GM23248 (cell line): ENCODE results near the gene OR7G3. TPM values are rescaled to one million over a fixed set of nuclear protein-coding genes. Genes with fewer than 3 reads are reported as not detected.

Experiments used
- DNase-seq: peaks from one replicate; pipeline ENCODE4 v3.0.0-alpha.2; 2015
- H2AFZ ChIP-seq: fragments of 200-600 bp; sonication (generic); 2 replicates; pipeline ENCODE4 v1.6.1; 2016; ENCODE audit warnings: antibody characterized with exemption
- H3F3A ChIP-seq: fragments of 200-600 bp; sonication (generic); 2 replicates; pipeline ENCODE4 v1.6.1; 2016; ENCODE audit warnings: mild to moderate bottlenecking, antibody characterized with exemption, mixed run types; ENCODE audit not compliant: insufficient read depth
- H3K27ac ChIP-seq: fragments of 200-600 bp; sonication (generic); 2 replicates; pipeline ENCODE4 v1.5.1; 2016; ENCODE audit warnings: mild to moderate bottlenecking
- H3K27me3 ChIP-seq: fragments of 200-600 bp; sonication (generic); replicated peaks from 2 replicates; pipeline ENCODE4 v1.6.1; 2016; ENCODE audit warnings: mild to moderate bottlenecking; ENCODE audit not compliant: insufficient read depth
- H3K36me3 ChIP-seq: fragments of 200-600 bp; sonication (generic); 2 replicates; pipeline ENCODE4 v1.6.1; 2016; ENCODE audit warnings: low read depth, mild to moderate bottlenecking
- H3K4me1 ChIP-seq: fragments of 200-600 bp; sonication (generic); 2 replicates; pipeline ENCODE4 v1.6.1; 2016; ENCODE audit warnings: mild to moderate bottlenecking; ENCODE audit not compliant: insufficient read depth
- H3K4me2 ChIP-seq: fragments of 200-600 bp; sonication (generic); one replicate; pipeline ENCODE4 v1.6.1; 2016; ENCODE audit warnings: mild to moderate bottlenecking; ENCODE audit not compliant: unreplicated experiment
- H3K4me3 ChIP-seq: fragments of 200-600 bp; sonication (generic); 2 replicates; pipeline ENCODE4 v1.5.1; 2016; ENCODE audit warnings: mild to moderate bottlenecking
- H3K79me2 ChIP-seq: fragments of 200-600 bp; sonication (generic); 2 replicates; pipeline ENCODE4 v1.6.1; 2016; ENCODE audit warnings: mild to moderate bottlenecking; ENCODE audit not compliant: insufficient read depth
- H3K9ac ChIP-seq: fragments of 200-600 bp; sonication (generic); 2 replicates; pipeline ENCODE4 v1.6.1; 2016; ENCODE audit warnings: mild to moderate bottlenecking
- H3K9me2 ChIP-seq: fragments of 200-600 bp; sonication (generic); 2 replicates; pipeline ENCODE4 v1.6.1; 2016; ENCODE audit warnings: mixed run types, mild to moderate bottlenecking, moderate library complexity; ENCODE audit not compliant: insufficient read depth
- H3K9me3 ChIP-seq: fragments of 200-600 bp; sonication (generic); one replicate; pipeline ENCODE4 v1.6.1; 2017; ENCODE audit warnings: low read depth
- H4K20me1 ChIP-seq: fragments of 200-600 bp; sonication (generic); 2 replicates; pipeline ENCODE4 v1.6.0; 2016; ENCODE audit not compliant: insufficient read depth
- EZH2 ChIP-seq: fragments of 200-600 bp; sonication (generic); IDR thresholded peaks from 2 replicates; pipeline ENCODE4 v1.6.1; 2018; ENCODE audit warnings: antibody characterized with exemption, mild to moderate bottlenecking; ENCODE audit not compliant: insufficient read depth, poor library complexity, severe bottlenecking
- EZH2phosphoT487 ChIP-seq: fragments of 200-600 bp; sonication (generic); IDR thresholded peaks from 2 replicates; pipeline ENCODE4 v1.6.1; 2018; ENCODE audit warnings: antibody characterized with exemption, moderate library complexity, mild to moderate bottlenecking, low read depth; ENCODE audit not compliant: insufficient read depth
- WGBS, 2 experiments: methylation state at CpG; one replicate each; pipeline ENCODE4 v1.1.6; 2015 to 2017; ENCODE audit warnings: low lambda C conversion rate in 2 of 2, low coverage in 1 of 2; ENCODE audit errors: missing lambda C conversion rate in 2 of 2; 5-methylcytosine and 5-hydroxymethylcytosine counted together
- in situ Hi-C: fragments of 300-500 bp; cut with MboI; formaldehyde crosslinking; loops from 2 replicates; pipeline ENCODE4 v1.15.0; 2020
- polyA plus RNA-seq: library from polyadenylated mRNA; unstranded; fragments of >200 nt; fragmentation: Nextera tagmentation; extraction: Ambion mirVana; gene quantifications from 2 replicates; pipeline ENCODE4 v1.2.1, GENCODE V29; 2016
- small RNA-seq: library from RNA; depleted of rRNA; stranded (forward); fragments of <200 nt; gene quantifications from one replicate; pipeline ENCODE3, GENCODE V24; 2014; ENCODE audit warnings: low read depth, low replicate concordance
- total RNA-seq: library from RNA; depleted of rRNA; stranded (reverse); fragments of >200 nt; shearing (Covaris generic); gene quantifications from 2 replicates; pipeline ENCODE4 v1.2.3, GENCODE V29; 2014; rRNA removed

The OR7G3 gene
- total and polyA plus RNA-seq, 2 experiments from 2014 or later, result not detected

- in situ Hi-C loops, result no loop called here
Measured at GRCh38 chr19:9107375-9107774, 19.4 kb downstream of the OR7G3 start, which contains the start of gene OR7G2. Gene OR7G2, minus strand, starts transcription at chr19:9107475. Its CDS starts 4,232 bp downstream, at chr19:9103243.

DNA sequence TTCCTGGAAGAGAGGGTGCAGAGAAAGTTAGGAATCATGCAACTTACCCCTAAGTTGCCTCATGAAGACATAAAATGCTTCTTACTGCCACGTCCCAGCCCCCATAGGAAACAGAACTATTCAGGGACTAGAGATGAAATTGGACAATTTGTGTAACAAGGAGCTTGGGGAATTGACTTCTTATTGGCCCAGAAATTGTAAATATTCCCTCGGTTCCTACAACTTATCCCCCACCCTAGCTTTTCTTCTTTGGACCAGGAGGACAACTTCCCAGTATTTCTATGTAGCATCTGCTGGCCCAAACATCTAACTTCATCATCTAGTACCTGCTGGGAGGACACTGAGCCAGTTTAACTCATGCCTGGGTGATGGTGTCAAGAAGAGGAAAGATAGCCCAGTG is 40.0 kb downstream of the OR7G3 start, which contains the start of gene OR1M1:
Gene OR1M1 (plus strand): TSS at position 301 of the 400 bp plus-strand sequence. CDS start 6,184 bp downstream, outside the sequence.
- 6 to 12% methylated on average over 2 of the region's 2 CpGs for WGBS, 2 experiments
- H3K4me1 ChIP-seq, result no peaks in the 10 kb centered on the region
- no peak within 1 kb of the TSS for H2AFZ ChIP-seq
- H3K79me2 ChIP-seq, result no peaks in the 10 kb centered on the region
- no peak within 1 kb of the TSS for H3K9ac ChIP-seq
- no peak within 1 kb of the TSS for H3K27ac ChIP-seq
- H3K36me3 ChIP-seq, result no peaks in the 10 kb centered on the region
- no peaks in the 10 kb centered on the region for H3F3A ChIP-seq
- no peak for DNase-seq
- H4K20me1 ChIP-seq, result no peaks in the 10 kb centered on the region
- H3K4me3 ChIP-seq, result no peak within 1 kb of the TSS
- H3K9me2 ChIP-seq, result no peaks in the 10 kb centered on the region
- no peaks in the 10 kb centered on the region for H3K9me3 ChIP-seq
- H3K4me2 ChIP-seq, result no peak within 1 kb of the TSS
- in situ Hi-C loops, result no loop called here
- TF ChIP-seq EZH2 (no peak), EZH2phosphoT487 (no peak)
- H3K27me3 ChIP-seq, result no peaks in the 10 kb centered on the region

More at GRCh38 chr19:9107375-9107774, 19.4 kb downstream of the OR7G3 start, which contains the start of gene OR7G2:
- no peaks in the 10 kb centered on the region for H3K4me1 ChIP-seq
- no peaks in the 10 kb centered on the region for H4K20me1 ChIP-seq
- no peak for TF ChIP-seq EZH2
- no peak for TF ChIP-seq EZH2phosphoT487
- no peak within 1 kb of the TSS for H2AFZ ChIP-seq
- no peak within 1 kb of the TSS for H3K27ac ChIP-seq
- no peak within 1 kb of the TSS for H3K4me3 ChIP-seq
- H3K9ac ChIP-seq, result no peak within 1 kb of the TSS
- no peaks in the 10 kb centered on the region for H3K27me3 ChIP-seq
- H3K9me2 ChIP-seq, result no peaks in the 10 kb centered on the region
- H3F3A ChIP-seq, result no peaks in the 10 kb centered on the region
- WGBS, 2 experiments, result 11 to 15% methylated on average over 8 of the region's 8 CpGs
- H3K79me2 ChIP-seq, result no peaks in the 10 kb centered on the region
- H3K4me2 ChIP-seq, result no peak within 1 kb of the TSS
- no peak for DNase-seq
- H3K36me3 ChIP-seq, result no peaks in the 10 kb centered on the region
- no peaks in the 10 kb centered on the region for H3K9me3 ChIP-seq

- Histone ChIP-seq H4K20me1 (no peaks in the 10 kb centered on the region), H2AFZ (no peak overlapping the region), H3F3A (no peaks in the 10 kb centered on the region), H3K27me3 (no peaks in the 10 kb centered on the region), H3K36me3 (no peaks in the 10 kb centered on the region), H3K4me1 (no peaks in the 10 kb centered on the region), H3K4me2 (no peak overlapping the region), H3K79me2 (no peaks in the 10 kb centered on the region), H3K9ac (no peak overlapping the region), H3K9me3 (no peaks in the 10 kb centered on the region), H3K9me2 (no peaks in the 10 kb centered on the region), H3K4me3 (no peak overlapping the region), H3K27ac (no peak overlapping the region)
- DNase-seq, result no peak
- in situ Hi-C loops, result no loop called here
- 33 to 38% methylated on average over 4 of the region's 4 CpGs for WGBS, 2 experiments
- TF ChIP-seq EZH2phosphoT487, result no peak
- no peak for TF ChIP-seq EZH2
Measured at GRCh38 chr19:9078651-9079050, 48.1 kb downstream of the OR7G3 start.

- Histone ChIP-seq H3K79me2 (no peaks in the 10 kb centered on the region), H3K9me3 (no peaks in the 10 kb centered on the region), H3F3A (no peaks in the 10 kb centered on the region), H2AFZ (no peak overlapping the region), H4K20me1 (no peaks in the 10 kb centered on the region), H3K27ac (no peak overlapping the region), H3K4me3 (no peak overlapping the region), H3K9ac (no peak overlapping the region), H3K9me2 (no peaks in the 10 kb centered on the region), H3K27me3 (no peaks in the 10 kb centered on the region), H3K4me1 (no peaks in the 10 kb centered on the region), H3K36me3 (no peaks in the 10 kb centered on the region), H3K4me2 (no peak overlapping the region)
- in situ Hi-C loops, result no loop called here
- 24 to 25% methylated on average over 10 of the region's 10 CpGs for WGBS, 2 experiments
- DNase-seq, result no peak
- TF ChIP-seq EZH2phosphoT487 (no peak), EZH2 (no peak)
Measured at GRCh38 chr19:9076901-9077300, 49.8 kb downstream of the OR7G3 start.

Small RNA genes within 50 kb of the gene (small RNA-seq; reads per million reads assigned to genes)
- gene OR1M4P, result not detected

Other genes starting within 250 kb of the OR7G3 start
- not detected in 2 replicates for gene MUC16, start 116.5 kb downstream of the OR7G3 start, total RNA-seq
- not detected in 2 replicates for gene MUC16, start 116.5 kb downstream of the OR7G3 start, polyA plus RNA-seq
- gene OR1M1, start 39.9 kb downstream of the OR7G3 start, total RNA-seq, result not detected in 2 replicates
- not detected in 2 replicates for gene OR1M1, start 39.9 kb downstream of the OR7G3 start, polyA plus RNA-seq
- gene OR7G2, start 19.5 kb downstream of the OR7G3 start, total RNA-seq, result not detected in 2 replicates
- gene OR7G2, start 19.5 kb downstream of the OR7G3 start, polyA plus RNA-seq, result not detected in 2 replicates
- not detected in 2 replicates for gene OR7G1, start 11.2 kb downstream of the OR7G3 start, total RNA-seq
- gene OR7G1, start 11.2 kb downstream of the OR7G3 start, polyA plus RNA-seq, result not detected in 2 replicates
- 10.5 and 11.6 TPM in 2 replicates for gene ZNF317, start 13.4 kb upstream of the OR7G3 start, total RNA-seq
- gene ZNF317, start 13.4 kb upstream of the OR7G3 start, polyA plus RNA-seq, result 16.0 and 19.5 TPM in 2 replicates
- gene OR7D2, start 52.0 kb upstream of the OR7G3 start, total RNA-seq, result not detected in 2 replicates
- not detected in 2 replicates for gene OR7D2, start 52.0 kb upstream of the OR7G3 start, polyA plus RNA-seq
- gene OR7D4, start 92.6 kb upstream of the OR7G3 start, total RNA-seq, result not detected in 2 replicates
- not detected in 2 replicates for gene OR7D4, start 92.6 kb upstream of the OR7G3 start, polyA plus RNA-seq
- not detected in 2 replicates for gene OR7E24, start 124.0 kb upstream of the OR7G3 start, total RNA-seq
- not detected in 2 replicates for gene OR7E24, start 124.0 kb upstream of the OR7G3 start, polyA plus RNA-seq
- gene ZNF699, start 182.9 kb upstream of the OR7G3 start, total RNA-seq, result 3.9 and 12.4 TPM in 2 replicates
- 3.2 and 3.7 TPM in 2 replicates for gene ZNF699, start 182.9 kb upstream of the OR7G3 start, polyA plus RNA-seq
- 6.7 and 8.1 TPM in 2 replicates for gene ZNF559, start 197.2 kb upstream of the OR7G3 start, total RNA-seq
- gene ZNF559, start 197.2 kb upstream of the OR7G3 start, polyA plus RNA-seq, result 9.5 and 13.4 TPM in 2 replicates
- 1.8 and 3.2 TPM in 2 replicates for gene ZNF177, start 236.1 kb upstream of the OR7G3 start, total RNA-seq
- gene ZNF177, start 236.1 kb upstream of the OR7G3 start, polyA plus RNA-seq, result 0.61 and 1.2 TPM in 2 replicates